HCEC 1CT (cell line): ENCODE measurements around the gene SERHL2.
"Not testable (repeated sequence)": the region's sequence is repeated elsewhere in the genome, so short reads cannot be mapped to it uniquely, and the experiment has no call there.

Experiments used
- DNase-seq: peaks from one replicate; pipeline ENCODE4 v3.0.0-alpha.2; 2017

The SERHL2 gene

DNA sequence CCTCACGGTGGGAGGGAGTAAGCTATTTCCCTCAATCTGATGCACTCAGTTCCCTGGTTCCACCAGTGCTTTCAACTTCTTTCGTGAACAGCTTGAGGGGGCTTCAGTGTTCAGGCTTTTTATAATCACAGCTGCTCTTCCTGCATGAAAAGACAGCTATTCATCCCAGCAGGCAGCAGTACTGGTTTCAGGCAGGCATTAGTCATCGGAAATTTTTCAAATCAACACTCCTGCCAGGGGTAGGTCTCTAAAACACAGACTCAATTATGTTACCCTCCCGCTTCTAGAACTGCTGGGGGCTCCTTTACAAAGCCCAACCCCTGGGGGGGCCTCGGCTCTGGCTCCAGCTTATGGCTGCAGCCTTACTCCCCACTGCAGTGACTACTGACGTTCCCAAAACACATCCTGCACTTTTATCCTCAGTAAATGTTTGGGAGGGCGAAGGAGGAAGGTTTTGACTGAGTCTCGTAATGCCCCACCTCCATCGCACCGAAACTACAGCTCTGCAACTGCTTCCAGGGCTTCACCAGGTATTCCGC is 55.1 kb downstream of the SERHL2 start:
- DNase-seq = peak; percentile 54

DNA sequence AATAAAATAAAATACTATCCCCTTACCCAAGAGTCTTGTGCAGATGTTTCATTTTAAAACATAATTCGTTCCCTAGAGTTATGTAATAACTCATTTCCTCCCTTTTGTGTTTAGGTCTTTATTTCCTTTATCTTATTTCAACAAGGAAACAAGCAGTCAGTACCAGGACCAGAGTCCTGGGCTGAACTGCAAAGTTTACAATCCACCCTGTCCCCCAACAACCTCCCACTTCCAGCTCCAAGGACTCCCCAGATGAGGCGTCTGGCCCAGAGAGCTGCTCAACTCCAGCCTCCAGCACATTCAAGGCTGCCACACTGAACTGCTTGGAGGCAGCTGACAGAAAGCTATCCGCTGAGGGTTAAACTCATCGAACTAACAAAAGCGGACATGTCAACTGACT is 56.4 kb downstream of the SERHL2 start:
- no peak for DNase-seq

DNA sequence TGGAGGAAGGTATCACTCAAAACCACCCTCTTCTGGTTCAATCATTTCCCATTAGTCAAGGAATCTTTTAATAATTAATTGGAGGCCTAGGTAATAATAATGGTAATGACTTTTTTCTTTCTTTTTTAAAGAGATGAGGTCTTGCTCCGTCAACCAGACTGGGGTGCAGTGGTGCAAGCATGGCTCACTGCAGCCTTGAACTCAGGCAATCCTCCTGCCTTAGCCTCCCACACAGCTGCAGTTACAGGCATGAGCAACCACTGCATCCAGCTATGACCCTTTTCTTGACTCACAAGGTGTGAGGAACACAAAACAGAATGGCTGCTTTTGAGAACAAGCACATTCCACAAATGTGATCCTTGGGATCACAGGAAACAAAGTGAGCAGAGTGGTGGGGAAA is 57.3 kb downstream of the SERHL2 start:
- no peak for DNase-seq

DNA sequence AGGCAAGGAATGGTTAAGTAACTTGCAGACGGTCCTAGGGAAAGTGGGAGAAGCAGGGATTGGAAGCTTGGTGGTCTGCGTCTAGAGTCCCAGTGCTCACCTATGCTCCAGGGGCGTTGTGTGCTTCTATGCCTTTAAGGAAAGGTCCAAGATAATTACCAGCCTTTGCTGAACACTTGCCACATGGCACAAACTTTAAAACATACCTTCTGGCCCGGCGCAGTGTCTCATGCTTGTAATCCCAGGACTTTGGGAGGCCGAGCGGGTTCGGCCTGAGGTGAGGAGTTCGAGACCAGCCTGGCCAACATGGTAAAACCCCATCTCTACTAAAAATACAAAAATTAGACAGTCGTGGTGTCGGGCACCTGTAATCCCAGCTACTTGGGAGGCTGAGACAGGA is 58.6 kb downstream of the SERHL2 start:
- DNase-seq = no peak

DNA sequence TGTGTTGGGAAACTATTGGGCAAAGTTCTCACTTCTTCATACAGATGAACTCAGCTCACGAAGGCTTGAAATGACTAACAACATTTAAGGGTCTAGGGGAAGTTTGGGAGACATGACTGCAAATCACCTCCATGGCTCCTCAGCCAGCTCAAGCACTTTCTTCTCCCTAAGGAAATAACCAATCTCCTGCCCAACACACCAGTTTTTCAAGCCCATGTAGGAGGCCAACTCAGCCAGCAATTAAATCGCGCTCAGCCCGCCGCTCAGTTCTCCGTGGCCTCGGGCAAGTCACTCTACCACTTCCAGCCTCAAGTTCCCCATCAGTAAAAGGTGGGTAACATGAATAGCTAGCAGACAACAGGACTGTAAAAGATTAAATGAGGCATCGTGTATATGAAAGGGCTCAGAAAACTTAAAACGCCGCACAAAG is 60.1 kb downstream of the SERHL2 start:
- peak; percentile 18 for DNase-seq

DNA sequence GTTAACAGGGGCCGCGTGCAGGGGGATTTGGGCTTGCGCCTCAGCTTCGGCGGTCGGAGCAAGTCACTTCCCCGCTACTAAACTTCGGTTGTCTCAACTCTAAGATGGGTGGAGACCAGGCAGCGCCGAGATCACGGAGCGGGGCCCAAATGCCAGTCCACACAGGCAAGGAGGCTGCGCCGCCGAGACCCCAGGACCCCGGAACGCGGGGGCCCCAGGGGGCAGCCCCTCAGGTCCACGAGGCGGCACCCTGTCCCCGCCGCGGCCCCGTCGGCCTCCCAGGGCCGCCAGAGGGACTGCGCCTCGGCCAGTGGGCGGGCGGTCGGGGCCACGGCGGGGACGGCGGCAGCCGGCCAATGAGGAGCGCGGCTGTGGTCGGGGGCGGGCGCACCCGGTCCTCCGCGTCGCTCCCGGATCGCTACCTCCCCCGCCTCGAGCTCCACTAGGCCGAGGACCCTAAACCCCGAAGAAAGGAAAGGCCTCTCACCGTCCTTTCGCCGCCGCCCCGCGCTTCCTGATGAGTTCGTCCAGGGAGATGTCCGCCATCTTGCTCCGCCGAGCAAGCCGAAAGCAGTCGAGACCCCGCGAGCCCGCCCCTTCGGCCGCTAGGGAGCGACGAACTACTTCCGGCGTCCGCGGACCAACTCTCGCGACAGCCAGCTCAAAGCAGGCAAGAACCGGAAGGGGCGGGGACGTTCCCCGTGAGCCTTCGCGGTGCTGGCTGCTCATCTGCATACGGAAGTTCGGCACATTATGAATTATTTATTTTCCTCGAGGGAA is 60.7 kb downstream of the SERHL2 start, which contains the start of gene POLDIP3:
Gene POLDIP3, minus strand, starts transcription at position 572 of the 780 bp plus-strand sequence. Its CDS starts 26 bp downstream, at position 546.
- peak; percentile 97 for DNase-seq

DNA sequence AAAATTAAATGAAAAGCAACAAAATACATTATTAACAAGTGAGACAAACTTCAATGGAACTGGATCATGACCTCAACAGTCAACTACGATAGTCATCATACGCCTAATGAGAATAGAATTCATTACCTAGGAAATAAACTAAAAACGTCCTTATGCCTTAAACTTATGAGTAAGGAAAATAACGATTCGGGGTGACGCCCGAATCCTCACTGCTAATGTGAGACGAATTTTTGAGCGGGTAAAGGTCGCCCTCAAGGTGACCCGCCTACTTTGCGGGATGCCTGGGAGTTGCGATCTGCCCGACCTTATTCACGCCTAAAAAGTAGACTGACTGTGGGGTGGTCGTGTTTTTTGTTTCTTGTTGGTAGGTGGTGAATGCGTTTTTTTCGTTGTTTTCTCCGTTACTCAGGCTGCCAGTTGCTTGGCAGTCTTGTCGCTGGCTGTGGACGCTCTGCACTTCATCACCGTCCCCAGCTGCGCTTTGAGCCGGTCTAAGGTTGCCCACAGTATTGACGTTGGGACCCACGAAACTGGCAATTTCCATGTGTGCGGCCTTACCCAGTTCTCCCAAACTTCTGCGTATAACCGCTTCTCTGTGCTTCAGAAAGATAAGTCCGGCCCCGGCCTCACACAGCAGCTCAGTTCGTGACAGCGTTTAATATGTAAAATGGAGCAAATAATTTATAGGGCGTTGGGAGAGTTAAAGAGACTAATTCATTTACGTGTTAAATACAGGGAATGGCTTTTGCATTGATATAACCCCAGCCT is 61.5 kb downstream of the SERHL2 start:
- DNase-seq = peak; percentile 99

DNA sequence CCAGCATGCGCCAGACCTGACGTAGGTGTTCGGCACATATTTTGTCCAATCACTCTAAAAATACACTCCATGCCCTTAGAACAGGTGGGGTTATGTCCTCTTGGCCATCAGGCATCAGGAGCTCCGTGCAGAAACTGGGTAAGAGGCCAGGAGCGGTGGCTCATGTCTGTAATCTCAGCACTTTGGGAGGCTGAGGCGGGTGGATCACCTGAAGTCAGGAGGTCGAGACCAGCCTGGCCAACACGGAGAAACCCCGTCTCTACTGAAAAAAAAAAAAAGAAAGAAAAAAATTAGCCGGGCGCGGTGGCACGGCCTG is 62.1 kb downstream of the SERHL2 start:
- DNase-seq = not testable (repeated sequence)

DNA sequence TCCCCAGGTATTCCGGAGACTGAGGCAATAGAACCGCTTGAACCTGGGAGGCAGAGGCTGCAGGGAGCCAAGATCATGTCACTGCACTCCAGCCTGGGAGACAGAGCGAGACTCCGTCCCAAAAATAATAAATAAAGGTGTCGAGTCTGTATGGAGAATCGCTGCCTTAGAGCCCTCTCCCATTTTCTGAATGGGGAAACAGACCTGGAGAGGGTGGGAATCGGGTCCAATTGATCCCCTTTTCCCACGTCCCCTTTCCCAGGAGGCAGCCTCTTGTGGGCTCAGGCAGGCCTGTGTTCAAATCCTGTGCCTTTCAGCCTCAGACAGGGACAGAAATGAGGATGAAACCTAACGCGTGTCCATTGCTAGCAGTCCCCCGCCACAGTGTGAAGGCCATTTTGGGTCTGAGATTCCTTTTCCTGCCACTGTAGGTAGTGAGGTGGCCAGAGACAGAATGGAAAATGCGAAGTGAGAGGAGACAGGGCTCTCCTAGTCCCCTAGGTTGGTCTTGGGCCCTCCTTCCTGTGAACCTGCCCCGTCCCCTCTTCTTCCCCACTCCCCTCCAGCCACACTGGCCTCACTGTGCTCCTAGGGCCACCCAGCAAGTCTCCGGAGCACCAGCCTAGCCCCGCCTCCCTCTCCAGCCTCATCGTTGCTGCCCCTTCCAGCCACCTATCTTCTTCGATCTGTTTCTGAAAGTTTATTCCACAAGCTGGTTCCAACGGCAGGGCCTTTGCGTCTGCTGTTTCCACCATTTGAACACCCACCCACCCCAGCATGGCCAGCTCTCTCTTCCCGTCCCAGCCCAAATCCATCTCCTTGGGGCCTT is 63.6 kb downstream of the SERHL2 start:
- DNase-seq = no peak

DNA sequence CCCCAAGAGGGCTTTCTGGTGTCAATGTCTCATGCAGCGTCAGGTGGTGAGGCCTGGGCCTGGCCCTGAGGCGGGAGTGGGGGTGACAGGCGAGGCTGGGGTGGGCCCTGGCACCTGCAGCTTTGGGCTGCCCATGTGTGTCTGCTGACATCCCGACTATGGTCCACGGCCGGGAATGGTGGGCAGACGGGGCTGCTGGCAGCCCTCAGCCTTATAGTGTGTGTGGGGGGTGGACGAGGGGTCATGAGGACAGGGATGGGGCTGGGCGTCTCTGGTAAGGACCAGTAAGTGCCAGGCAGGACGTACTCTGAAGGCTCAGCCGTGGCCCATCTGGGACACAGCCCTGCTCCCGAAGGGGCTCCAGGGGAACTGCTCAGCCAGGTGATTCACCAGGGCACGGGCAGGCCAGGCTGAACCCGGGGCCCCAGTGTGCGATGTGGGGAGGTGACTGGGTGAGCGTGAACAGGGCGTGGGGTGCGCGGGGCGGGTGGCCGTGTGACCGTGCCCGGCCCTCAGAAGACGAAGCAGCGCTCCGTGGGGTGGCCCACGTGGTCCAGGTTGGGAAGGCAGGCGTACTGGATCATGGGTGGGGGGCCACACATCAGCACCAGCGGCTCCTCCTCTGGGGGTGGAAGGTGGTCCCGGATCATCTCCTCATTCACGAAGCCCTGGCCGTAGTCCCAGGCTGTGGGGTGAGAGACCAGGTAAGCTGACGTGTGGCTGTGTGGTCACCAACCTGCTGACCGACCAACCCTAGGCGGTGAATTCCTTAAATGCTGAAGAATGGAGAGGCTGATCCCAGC is 65.7 kb downstream of the SERHL2 start:
- no peak for DNase-seq

DNA sequence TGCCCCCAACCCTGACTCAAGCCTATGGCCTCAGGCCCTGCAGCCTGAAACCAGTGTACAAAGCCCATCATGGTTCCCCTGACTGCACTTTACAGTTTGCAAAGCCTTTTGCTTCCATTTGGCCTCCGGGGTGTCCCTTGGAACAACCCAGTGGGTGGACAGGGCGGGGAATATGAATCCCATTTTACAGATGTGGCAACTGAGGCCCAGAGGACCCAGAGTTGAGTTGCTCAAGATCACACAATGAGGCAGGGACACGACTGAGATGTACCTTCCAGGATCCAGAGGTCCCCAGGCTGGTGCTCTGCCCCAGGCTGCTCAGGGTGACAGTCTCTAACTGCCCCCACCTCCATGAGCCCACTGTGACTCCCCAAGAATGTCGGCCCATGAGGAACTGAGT is 66.3 kb downstream of the SERHL2 start:
- no peak for DNase-seq

DNA sequence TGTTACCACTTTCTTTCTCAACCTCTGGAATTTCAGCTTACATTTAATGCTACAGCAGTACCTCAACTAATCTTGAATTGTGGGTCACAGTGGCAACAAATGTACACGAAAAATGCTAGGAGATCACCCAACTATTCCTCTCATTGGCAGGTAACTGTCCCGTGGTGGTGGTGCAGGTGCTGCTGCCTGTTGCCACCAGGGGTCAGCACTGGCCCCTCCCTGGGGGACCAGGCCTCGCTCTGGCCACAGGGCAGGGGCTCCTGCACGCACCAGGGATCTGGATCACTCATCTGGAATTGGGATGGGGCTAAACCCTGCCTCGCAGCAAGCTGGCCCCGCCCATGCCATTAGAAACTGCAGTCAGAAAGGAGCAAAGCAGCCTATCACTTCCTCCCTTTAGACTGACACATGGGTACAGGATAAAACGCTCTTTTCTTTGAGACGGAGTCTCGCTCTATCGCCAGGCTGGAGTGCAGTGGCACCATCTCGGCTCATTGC is 67.8 kb downstream of the SERHL2 start:
- DNase-seq = peak; percentile 25

DNA sequence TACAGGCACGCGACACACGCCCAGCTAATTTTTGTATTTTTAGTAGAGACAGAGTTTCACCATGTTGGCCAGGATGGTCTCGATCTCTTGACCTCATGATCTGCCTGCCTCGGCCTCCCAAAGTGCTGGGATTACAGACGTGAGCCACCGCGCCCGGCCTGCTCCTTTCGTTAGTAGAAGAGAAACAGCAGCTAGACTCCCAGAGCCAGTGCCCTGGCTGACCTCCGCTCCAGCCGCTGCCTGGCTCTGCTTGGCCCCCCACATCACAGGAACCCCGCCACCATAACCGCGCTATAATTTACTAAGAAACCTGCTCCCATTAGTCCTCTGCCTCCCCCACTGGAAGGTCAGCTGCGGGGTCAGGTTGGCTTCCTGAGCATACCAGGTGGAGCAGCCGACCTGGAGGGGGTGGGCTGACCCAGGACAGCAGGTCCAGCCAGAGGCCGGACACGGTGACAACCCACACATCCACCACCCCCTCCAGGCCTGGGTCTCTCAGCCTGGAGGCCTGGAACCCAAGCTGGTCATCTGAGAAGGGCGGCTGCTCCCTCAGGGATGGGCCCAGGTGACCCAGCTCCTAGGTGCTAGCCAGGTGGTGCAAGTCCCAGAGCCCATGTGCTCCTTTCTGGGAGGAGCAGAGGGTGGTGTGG is 68.4 kb downstream of the SERHL2 start:
- DNase-seq = no peak

DNA sequence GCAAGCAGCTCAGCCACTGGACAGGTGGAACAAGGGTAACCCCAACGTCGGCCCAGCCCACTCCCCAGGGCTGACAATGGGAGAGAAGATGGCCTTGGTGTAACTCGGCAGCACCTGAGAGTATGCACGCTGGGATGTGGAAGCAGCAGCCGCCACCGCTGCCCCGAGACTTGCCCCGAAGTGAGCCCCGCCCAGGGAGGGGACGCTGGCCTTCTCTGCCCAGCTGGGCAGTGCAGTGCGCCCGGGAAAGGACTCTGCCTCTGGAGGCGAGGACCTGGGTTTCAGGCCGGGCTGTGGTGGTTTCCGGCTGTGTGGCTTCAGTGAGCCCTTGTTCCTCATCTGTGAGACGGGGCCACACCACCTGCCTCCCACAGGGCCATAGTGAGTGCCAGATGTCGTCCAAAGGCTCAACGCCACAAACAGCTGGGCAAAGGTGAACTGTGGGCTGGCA is 69.6 kb downstream of the SERHL2 start:
- no peak for DNase-seq
